COR-L47 (cell line): ENCODE data around the gene PBX1.

ENCODE experiments used
- DNase-seq: peaks from one replicate; lab custom pipeline; 2025; lab: John Stamatoyannopoulos, UW

Gene PBX1

DNA sequence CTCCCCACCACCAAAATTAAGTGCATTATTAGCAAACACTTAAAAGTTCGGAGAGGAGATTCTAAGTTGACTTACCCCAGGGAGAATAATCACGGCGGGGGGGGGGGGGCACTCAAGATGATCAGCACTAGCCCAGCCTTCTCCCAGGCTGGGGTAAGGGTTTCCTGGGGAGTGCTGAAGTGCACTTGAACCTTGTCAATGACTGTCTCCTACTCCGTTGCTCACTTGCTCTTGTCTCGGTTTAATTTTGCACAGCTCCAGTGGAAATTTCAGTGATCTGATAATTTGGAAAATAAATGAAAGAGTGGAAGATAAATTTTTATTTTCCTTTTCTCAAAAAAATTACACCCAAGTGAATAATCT lies 59.2 kb downstream of the PBX1 start:
- no peak for DNase-seq

DNA sequence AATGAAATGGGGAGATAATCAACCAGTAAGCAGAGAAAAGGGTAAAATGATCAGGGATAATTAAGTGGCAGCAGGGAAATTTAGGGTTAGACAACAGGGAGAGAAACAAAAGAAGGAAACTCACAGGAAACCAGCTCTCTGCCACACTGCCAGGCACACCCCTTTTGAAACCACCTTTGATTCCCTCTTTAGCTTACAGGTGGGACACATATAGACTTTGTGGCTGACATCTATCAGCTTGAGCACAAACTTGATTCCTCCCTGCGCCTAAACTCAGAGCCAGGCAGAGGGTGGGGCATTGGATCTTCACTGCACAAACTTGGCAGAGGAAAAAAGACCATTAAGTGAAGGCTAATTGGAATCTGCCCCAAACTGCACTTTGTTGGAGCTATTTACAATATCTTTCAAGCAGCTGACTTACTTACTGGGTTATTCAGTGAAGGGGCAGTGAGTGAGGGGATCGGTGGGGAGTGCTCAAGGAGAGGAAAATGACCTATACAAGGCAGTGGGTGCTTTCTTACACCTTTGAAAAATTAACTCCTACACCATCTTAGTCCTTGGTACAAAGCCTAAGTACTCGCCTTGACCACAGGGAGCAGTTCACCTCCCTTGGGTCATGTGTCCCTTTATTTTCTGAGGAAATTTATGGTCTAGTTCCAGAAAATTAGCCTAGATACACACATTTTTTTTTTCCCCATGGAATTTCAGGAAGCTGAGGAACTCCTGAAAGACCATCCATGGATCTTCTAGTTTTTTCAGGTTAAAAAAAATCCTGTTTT lies 60.2 kb downstream of the PBX1 start:
- DNase-seq: peak; percentile 43

DNA sequence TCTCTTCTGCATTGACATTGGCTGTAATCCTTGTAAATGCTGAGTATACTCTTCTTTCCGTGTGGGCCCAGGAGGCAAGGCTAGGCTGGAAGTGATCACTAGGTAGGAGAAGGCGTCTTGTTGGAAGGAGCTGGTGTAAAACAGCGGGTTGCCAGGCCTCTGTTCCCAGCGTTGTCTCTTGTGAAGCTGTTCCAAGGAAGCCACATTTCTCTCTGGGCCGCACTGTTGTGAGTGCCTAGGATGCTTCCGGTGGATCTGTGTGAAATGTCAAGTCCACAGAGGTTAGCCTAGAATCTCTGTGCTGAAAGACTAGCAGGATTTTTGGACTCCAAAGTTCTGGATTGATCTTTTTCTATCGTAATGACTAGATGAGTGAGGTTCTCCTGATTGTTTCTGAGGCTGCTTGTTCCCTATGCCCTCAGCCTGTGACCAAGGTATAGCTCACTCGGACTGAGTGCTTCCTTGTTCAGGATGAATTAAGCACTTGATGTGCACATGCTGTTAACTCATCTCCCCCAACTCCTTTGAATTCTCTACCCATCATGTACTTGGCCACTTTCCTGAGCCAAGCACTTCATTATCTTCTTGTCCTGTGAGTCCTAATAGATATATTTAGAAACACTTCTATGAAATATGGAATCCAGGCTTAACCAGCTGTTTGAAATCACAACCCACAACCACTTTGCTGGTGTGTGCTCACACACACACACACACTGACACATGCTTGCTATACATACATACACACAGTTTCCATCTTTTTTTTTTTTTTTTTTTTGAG lies 63.3 kb downstream of the PBX1 start:
- DNase-seq: no peak

DNA sequence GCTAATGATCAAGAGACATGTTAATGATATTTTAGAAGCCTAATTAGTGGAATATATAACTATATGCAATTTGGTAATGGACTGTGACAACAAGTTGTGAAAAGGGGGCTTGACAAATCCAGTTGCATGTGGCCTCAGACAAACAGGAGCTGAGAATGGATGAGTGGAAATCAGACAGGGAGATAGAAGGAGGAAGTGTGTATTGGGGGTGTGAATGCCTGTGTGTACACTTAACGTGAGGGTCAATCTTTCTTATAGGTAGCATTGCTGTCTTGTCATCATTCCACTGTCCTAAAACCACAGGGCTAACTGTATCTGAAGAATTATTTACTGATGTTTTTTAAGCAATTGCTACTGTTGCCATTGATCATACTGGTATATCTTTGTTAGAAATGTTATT lies 64.8 kb downstream of the PBX1 start:
- DNase-seq: no peak

DNA sequence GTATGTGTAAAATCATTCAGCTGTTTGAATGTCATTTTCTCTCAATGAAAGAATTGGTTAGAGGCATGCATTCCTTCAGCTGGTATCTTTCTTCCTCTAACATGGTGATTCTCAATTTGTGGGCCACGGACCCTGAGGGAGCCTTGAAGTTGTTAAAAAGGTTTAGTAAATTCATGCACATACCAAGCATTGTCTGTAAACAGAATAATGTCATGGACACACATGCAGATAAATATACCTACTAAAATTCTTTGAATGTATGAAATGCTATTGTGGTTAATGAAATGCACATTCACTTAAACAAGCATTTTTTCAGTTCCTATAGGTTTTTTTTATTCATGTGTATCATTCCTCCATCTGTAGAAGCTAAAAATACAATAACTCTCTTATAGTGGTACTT lies 65.4 kb downstream of the PBX1 start:
- DNase-seq: no peak

DNA sequence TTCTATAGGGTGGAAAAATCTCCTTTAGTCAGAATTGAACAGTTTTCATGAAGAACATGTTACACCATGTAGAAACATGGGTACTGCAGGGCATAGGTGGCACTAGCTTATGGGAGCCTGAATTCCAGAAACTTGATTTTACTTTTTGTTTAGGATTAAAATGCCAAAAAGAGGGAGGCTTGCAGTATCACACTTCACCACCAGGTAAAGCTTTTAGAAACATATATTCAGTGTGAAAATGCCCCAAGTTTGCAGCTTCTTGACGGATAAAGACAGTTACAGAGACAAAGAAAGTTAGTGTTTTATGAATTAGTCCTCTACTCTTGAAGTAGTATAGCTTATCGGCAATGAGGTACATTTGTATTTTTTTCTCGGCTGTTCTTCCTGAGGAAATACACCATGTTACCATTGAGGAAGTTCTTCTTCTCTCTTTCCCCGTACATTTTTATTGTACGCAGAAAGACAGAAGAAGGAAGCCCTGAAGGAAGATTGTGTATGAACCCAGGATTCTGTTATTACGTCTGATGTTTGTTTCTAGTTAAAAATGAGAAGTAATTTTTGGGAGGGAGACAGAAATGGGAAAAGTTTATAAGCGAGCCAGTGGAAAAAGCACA lies 66.1 kb downstream of the PBX1 start:
- DNase-seq: no peak

DNA sequence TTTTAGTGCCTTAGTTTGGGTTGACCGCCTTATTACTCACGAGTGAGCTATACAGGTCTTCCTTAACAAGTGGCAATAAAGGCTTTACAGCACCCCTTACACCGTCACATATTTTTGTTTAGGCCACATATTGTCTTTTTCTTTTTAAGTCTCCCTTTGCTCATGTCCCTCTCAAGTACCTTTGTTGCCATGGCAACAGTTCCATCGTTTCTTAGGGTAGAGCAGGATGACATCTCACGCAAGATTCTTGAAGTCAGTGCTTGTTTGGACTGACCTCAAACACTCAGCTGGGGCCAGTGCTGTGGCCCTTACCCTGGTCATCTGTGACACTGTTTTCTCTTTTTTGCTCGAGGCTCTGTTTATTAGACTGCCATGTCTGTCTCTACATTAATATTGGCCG lies 69.8 kb downstream of the PBX1 start:
- DNase-seq: no peak

DNA sequence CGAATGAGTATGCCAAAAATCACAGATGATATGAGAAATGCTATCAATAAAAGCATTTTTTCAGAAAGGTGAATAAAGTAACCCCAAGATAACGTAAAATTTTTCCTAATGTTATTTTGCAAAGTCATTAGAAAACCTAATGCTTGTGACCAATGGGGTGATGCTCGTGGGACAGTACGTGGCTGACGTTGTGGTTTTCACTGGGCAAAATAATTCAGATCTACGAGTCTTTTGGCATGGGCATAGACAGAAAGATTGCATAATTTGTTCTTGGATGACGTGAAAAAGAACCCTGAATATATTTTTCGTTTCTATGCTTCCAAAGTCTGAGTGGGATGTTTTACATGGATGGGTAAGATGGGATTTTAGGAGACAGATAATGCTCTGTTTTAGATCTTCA lies 71.0 kb downstream of the PBX1 start:
- no peak for DNase-seq

DNA sequence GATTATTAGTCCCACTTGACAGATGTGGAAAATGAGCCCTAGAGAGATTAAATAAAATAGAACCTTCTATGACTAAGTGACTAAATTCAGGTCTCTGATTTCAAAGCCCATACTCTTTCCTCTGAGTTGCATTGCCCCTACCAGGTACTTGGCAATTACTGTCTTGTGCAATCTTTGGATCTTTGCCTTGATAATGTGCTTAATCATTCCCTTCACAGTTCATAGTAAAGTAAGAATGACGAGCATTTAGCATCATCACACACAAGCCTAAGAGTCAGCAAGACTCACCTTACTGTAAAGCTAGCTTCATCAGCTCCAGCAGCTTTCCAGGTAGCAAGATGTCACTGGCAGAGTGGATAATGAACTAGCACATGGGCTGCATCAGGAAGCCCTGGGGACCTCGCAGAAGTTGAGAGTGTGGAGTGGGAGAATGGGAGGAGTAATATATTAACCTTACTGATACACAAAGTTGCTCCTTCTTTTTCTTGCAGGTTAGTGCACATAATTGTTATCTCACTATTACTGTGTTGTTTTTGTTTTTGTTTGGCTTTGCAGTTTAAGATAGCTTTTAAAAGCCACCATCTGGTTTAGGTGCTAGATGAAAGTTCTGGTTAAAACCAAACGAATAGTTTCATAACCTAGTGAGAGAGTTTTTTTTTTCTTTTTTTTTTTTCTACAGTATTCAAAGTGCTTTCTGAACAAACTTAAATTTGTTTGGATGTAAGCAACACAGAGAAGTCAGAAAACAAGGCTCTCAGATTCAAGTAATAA lies 71.8 kb downstream of the PBX1 start:
- DNase-seq: no peak

DNA sequence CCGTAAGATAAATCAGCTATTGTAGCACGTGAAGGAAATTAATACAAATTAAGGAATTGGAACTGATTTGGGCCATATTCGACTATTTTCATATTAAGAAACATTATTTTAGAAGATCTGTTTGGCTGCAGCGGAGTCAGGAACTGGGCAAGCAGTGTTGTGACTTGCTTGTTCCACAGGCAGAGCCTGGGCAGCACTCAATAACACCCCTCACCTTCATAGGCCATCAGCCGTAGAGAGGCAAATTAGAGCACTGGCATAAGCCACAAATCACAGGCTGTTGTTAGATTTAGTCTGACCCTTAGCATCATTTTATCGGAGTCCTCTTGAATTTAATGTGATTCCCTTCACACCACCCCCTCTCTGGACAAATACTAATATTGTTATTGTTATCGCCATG lies 72.8 kb downstream of the PBX1 start:
- DNase-seq: no peak

DNA sequence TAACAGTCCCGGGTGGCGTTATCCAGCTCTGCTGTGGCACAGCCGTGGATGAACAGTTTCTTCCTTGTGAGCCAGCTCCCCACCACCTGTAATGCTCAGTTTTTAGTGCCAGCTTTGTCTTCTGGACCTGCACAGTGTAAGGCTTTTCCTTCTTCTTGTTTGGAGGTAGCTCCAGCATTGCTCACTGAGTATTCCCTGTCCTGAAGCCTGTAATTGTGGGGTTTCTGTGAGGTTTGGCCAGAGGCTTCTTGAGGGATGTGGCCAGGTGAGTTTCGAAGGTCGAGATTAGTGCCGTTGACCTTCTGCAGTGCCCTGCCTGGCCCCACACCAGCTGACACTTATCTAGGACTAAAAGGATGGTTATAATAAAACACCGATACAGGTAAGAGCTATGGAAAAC lies 75.0 kb downstream of the PBX1 start:
- DNase-seq: no peak

DNA sequence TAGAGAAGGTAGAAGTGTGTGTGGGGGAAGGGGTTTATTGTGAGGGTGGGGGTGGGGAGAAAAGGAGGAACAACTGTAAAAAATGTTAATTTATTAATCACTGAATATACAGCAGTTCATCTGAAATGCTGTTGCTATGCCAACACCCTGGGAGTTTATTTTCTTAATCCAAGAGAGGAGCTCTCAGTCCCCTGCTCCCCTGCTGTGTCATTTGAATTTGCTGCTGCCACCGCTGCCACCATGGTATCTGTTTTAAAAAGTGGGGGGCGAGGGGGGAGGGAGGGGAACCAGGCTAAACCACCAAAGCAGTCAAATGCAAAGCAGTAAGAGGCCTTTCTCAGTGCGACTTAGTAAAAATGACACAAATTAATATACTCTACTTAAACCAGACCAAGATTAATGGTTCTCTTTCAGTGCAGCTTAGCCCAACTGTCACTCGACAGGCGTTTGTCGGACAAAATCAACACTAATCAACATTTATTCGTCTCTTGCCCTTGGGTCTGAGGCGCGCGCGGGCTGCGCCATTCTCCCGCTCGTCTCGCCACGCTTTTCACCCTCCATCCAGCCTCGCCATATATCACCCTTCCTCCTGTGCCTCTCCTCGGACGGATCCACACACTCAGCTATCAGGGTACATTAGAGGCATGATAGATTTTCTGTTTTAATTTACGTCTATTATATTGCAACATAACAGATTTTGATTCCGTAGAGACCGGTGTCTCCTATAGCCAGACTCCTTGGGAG lies 76.2 kb downstream of the PBX1 start:
- peak; percentile 18 for DNase-seq

DNA sequence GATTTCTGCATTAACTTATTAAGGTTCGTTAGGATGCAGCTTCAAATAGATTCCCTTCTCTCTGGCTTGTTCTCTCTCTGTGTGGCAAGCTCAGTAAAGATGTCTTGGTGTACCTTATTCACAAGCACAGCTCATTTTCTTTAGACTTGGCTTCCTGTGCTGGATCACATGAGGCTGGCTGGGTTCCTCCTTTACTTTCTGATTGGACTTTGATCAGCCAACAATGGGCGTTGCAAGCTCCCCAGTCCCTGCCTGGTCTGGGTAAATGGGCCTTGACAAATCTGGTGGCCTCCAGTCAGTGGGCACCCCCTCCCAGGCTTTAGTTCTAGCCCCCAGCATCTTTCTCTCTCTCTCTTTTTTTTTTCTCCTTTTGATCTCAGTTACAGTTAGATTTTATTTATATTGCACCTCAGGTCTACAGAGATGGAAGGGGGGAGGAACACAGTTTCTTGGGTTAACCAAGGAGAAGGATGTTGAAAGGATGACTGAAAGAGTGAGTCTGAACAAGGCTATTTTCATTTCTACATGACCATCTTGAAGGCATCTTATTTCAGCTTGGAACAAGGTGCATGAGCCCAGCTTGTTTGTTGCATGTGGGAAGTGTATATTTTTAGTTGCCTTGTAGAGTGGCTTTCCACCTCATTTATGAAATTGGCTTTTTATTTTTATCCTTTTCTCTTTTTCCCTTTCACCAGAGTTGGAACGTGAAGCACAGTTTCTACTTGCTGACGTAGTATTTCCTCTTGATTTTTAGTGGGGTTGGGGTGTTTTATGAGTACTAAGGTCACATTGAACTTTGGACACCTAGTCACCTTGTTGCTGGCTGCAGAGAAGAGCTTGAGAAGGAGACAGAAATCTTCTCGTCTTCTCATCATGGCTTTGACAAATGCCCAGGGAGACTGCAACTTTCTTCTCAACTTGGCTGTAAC lies 77.1 kb downstream of the PBX1 start:
- no peak for DNase-seq

DNA sequence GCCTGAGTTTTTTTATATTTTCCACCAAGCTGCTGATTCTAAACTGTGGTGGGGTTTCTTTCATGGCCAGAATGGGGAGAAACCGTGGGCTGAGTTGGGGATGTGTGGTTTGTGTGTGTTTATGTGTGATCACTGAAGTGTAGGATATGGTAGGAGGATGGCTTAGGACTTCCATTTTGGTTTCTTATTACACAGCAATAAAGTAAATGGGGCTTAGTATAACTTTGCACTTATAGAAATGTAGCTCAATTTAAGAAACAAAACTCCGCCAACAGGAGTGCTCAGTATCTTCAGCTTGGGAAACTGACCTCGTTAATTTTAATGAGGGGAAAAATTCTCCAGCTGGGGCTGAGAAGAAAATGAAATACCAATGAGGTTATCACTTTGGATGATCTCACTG lies 77.8 kb downstream of the PBX1 start:
- DNase-seq: no peak

DNA sequence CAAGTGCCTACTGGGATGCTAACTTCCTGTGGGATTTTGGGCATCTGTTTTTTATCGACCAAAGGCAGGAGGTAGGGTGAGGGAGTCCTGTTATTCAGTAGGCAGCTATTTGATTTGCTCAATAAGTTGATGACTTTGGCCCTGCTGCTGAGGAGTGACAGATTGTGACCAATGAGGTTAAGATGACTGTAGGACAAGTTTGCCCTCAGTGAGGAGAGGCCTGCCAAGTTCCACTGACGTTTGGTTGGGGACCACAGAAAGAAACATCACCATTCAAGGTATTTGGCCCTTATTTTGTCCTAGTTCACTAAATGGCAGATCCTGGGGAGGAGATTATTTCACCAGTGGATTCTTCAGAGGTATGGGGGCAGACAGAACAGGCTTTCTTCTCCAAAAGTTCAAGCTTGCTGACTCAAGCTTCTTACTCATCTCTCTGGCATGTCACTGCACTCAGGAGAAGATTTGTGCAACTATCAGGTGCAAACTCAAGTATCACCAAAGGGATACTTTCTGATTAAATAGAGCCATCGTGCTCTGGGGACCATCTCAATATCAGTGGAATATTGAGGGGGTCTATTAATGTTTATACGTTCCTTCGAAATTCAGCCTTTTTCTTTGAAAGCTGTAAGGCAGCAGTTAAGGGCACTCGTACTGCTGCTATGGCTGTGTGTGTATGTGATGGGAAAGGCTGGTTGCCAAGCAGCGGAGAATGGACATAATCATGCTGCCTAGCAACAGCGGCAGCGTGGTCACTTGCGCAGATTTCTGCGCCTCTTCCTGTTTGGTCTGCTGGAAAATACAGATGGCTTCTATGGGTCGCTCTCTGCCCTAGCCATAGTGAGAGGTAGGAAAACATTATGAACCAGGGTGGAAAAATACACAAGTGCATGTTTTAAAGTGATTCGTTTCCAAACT lies 78.7 kb downstream of the PBX1 start:
- DNase-seq: peak; percentile 73

DNA sequence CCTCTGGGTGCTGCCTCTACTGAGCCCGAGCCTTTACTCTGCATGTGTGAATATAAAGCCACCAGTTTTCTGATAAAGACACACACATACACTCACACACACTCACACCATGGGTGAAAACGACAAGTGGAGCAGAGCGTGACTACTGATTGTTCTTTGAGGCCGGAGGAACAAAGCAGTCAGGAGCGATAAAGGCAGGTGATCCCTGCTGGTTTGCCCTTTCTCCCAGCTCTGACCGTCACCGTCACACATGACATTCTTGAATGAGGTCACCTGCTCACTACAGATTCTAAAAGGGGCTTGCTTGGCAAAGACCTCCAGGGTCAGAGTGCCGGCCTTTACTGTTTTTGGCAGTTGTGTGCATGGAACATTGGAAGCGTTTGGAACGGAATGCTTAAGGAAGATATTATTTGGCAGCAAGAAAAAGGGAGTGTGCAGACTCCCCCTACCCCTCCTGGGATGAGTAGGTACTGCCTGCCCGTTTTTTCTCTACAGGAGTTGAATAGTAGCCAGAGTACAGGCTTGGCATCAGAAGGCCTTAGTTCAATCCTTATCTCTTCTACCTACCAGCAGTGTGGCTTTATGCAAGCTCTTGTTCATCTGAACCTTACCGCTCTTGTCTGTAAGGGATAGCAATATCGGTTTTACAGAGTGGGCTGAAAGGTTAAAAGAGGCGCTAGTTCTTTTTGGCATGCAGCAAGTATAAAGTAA lies 79.7 kb downstream of the PBX1 start:
- DNase-seq: no peak

DNA sequence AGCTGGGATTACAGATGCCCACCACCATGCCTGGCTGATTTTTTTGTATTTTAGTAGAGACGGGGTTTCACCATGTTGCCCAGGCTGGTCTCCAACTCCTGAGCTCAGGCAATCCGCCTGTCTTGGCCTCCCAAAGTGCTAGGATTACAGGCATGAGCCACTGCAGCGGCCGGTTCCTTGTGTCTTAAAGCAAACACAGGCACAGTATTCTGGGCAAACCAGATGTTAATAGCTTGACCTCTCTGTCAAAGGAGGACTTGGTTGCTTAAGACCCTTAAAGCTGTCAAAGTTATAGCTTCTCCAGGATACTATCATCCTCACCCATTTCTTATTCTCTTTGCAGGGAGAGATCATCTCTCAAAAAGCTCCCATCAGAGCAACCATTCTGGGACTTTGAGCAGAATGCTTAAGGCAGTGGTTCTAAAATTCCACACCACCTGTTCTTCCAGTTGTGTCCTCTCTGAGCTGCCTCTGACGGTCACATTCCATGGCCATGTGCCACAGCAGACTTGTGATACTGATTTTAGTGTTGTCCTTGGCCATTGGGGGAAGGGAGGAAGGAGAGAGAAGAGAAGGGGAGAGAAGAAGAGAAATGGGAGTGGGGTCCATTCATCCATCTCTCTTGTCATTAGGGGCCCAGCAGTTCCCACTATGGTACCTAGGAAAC lies 81.8 kb downstream of the PBX1 start:
- no peak for DNase-seq

DNA sequence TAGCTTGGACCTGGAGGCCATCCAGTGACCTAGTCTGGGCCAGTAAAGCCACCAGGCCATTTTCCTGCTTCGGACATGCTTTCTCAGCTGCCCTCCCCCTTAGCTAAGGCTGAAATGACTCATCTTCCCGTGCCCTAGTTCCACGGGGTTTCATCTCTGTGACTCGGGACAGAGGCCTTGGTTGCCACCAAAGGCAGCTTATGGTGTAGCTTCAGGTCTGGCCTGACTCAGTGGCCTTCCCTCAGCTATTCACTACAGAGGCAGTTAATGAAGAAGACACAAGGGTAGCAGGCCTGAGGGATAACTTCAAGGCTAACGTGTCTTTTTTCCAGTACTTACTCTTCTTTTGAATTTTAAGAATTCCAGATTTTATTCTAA lies 82.4 kb downstream of the PBX1 start:
- DNase-seq: no peak
